HCT116 (cell line): ENCODE measurements around the gene TMEM119.

Experiments used
- CTCF ChIP-seq, 3 experiments: fragments of 200-600 bp in 1 of 3; sonication (generic) in 1 of 3; IDR thresholded peaks in 2 of 3; conservative IDR thresholded peaks in 1 of 3; 2 replicates each; pipeline ENCODE4 v1.5.1; 2012 to 2017; ENCODE audit warnings: low read depth in 2 of 3, low read length in 2 of 3, antibody characterized with exemption in 1 of 3, borderline replicate concordance in 1 of 3, control low read depth in 1 of 3, mild to moderate bottlenecking in 1 of 3, mixed read lengths in 1 of 3, mixed run types in 1 of 3, moderate library complexity in 1 of 3; ENCODE audit not compliant: insufficient read depth in 1 of 3
- EZH2 ChIP-seq: fragments of 200-600 bp; sonication (generic); IDR thresholded peaks from 2 replicates; pipeline ENCODE4 v1.6.1; 2017; ENCODE audit warnings: antibody characterized with exemption, mixed run types
- MAX ChIP-seq: IDR thresholded peaks from 2 replicates; pipeline ENCODE4 v1.6.1; 2012
- POLR2A ChIP-seq: IDR thresholded peaks from 2 replicates; pipeline ENCODE4 v1.7.0; 2011; ENCODE audit warnings: borderline replicate concordance; ENCODE audit not compliant: insufficient read depth, insufficient read length; ENCODE audit errors: extremely low read depth
- ZNF274 ChIP-seq: fragments of 200-500 bp; sonication (Bioruptor generic); IDR thresholded peaks from 2 replicates; pipeline ENCODE4 v1.6.1; 2014; ENCODE audit warnings: mild to moderate bottlenecking, low read depth, low read length, inconsistent platforms

- TF ChIP-seq CTCF (IDR thresholded peaks at IDR 0.05 in 2 of 3, conservative IDR thresholded peaks at IDR 0.05 in 1 of 3; ENCODE audit: borderline replicate concordance in 1 of 3, insufficient read depth in 1 of 3, low read depth in 2 of 3, low read length in 2 of 3): no peak
- no peak for TF ChIP-seq MAX
- TF ChIP-seq EZH2: no peak
- no peak for TF ChIP-seq POLR2A
- TF ChIP-seq ZNF274: no peak
Measured at GRCh38 chr12:108603743-108604142, 5.9 kb upstream of the TMEM119 start.
